Stimulated activated CD4-positive, alpha-beta T cell treated with anti-CD3 and anti-CD28 coated beads, Interleukin-2, amount 100 ng/mL, for 48 hours (primary cell): ENCODE data around the gene PRPH.

ENCODE experiments used
- DNase-seq, 2 donors: peaks; one replicate each; pipeline ENCODE4 v3.0.0-alpha.2; 2020

PRPH gene

DNA sequence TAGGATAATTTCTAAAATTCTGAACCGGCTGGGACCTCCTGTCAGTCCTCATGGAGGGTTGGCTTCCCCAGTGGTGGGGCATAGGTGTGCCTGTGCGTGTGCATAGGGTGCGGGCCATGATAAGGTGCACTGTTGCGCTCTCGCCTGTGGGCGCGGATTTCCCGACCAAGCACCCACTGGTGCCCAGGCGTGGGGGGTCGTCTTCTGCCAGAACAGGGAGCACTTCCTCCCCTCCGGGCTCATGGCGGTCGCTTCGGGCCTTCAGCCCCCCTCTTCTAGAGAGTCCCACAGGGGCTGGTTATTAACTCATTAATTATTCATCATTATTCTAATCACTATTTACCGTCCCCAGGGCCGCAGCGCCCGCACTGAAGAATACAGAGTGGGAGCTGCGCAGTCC lies 39.3 kb downstream of the PRPH start:
- no peak for DNase-seq

- no peak for DNase-seq
These were observed 39.7 kb downstream of the PRPH start for GRCh38 chr12:49334681-49335080.

DNA sequence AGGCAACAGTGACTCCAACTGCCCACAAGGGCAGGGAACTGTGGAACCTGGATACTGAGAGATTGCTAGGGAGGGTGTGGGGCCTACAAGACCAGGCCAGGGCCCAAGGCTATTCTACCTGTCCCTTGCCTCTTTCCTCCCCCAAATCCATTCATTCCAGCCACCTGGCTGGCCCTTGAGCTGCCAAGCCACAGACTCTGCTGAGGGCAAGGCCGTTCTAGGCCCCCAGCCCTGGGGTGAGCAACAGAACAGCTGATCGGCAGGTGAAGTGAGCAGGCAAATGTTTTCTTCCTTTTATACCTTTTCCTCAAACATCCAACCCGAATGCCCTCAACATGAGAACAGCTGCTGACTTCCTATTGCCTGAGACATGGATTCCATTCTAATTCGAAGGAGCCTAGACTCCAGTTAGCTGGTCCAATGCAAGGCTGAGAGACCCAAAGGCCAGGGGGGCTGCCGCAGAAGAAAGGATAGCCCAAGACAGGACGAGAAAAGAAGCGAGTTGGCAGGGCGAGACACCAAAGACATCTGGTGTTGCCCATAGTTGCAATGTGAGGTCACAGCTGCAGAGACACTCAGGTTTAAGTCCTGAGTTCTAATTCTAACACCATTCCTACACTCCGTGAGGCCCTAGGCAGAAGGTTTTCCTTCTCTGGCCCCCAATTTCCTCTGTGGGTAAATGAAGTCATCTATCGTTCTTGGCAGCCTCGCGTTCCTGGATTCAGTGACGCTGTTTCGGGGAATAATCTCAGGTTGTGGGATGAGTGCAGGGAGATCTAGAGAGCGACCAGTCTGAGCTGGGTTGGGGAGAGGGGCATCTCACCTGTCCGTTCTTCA lies 40.4 kb downstream of the PRPH start:
- DNase-seq = no peak

DNA sequence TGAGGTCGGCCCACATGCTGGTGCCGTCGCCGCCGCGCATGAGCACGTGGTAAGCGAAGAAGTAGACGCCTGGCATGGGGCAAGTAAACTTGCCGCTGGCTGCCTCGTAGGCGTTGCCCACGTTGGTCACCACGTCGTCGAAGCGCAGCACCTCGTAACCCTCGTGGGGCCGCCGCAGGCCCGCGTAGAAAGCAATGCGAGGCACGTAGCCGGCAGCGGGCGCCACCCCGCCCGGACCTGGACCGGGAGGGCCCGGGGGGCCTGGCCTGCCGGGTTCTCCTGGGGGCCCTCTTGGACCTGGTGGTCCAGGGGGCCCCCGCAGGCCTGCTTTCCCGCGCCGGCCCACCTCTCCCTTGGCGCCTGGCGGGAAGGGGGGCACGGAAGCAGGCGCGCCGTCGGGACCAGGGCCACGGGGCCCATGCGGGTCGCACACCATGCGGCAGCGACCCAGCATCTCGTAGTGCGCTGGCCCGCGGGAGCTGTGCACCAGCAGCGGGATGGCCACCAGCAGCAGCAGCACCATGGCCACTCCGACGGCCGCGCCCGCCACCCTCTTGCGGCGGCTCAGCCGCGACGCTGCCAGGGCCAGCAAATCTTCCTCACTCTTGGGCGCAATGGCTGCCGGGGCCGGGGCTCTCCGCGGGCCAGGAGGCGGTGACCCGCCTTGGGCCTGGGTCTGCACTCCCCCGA lies 41.2 kb downstream of the PRPH start:
- DNase-seq = no peak

DNA sequence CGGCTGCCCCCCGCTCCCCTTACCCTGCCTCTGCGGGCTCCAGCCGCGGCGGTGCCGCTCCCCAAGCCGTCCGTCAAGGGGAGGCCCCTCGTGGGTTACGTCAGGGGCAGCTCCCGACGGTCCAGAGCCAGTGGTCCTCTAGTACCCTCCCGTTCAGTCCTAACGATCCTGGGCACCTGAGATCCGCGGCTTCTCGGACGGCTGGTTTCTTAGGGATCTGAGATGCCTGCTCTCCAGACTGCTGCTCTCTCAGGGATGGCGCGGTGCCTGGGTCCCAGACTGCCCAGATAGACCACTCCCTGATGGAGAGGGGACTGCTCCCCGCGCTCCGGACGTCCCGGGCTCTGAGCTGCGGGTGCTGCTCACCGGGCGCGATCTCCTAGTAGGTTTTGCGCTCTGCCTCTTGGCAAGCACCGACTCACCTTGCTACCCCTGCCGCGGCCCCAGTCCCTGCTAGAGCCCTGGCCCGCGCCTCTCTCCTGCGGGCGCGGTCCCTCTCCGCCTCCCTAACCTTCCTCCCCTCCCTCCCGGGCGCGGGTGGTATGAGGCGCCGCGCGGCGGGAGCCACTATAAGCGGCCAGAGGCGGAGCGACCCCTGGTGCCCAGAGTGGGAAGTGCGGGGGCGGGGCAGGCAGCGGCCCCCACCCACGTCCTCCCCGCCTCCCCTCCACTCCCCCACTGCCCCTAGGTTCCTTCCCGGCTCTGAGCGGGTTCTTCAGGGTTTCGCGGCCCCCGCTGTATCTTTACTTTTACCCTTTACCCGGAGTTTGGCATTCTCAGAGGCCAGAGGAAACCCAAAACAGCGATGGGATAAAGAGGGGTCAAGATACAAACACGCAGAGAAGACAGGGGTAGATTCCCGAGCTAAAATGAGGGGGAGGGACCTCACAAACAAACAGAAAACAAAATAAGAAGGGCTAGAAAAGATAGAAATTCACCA lies 42.0 kb downstream of the PRPH start, which contains the start of gene C1QL4:
C1QL4 (minus strand) TSS at position 544 of the 940 bp plus-strand sequence. CDS start 711 bp downstream, outside the sequence.
- peak; percentile 91 to 92 for DNase-seq

- no peak for DNase-seq
These were observed 44.0 kb downstream of the PRPH start for GRCh38 chr12:49338830-49339463.

GRCh38 chr12:49339464-49339861 lies 44.5 kb downstream of the PRPH start:
- DNase-seq = no peak

GRCh38 chr12:49340095-49340870 lies 45.3 kb downstream of the PRPH start:
- no peak for DNase-seq

DNA sequence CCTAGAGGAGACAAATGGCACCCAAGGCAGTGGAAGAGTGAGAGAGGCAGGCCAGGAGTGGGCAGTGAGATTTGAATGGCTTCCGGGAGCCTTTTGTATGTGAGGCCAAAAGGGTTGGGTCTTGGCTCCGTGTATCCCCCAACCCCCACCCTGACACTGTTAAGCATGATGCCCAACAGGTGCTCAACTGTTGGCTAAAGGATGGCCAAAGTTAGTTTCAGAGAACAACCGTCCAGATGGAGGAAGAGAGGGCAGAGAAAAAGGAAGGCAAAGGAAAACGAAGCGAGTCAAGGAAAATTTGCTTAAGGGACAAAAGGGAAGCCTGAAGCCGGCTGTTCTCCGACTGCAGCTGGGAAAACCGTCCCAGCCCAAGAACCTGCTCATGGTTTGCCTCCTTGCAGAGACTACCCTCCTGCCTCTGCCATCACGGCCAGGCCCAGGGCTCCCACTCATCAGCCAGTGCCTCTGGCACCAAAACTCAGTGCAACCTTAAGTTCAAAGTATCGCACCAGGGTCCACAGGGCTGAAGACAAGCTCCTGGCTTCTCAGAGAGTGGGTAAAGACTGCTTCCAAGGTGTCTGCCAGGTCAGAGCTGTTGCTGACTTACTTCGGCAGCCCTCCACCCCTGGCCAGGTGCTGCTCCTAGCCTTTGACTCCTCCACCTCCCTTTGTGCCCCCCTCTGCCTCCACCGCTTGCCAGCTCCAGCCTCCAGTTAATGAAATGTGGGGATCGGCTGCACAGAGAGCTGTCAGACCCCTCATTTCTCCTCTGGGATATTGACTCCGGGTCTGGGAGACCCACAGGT lies 46.2 kb downstream of the PRPH start:
- DNase-seq = no peak

DNA sequence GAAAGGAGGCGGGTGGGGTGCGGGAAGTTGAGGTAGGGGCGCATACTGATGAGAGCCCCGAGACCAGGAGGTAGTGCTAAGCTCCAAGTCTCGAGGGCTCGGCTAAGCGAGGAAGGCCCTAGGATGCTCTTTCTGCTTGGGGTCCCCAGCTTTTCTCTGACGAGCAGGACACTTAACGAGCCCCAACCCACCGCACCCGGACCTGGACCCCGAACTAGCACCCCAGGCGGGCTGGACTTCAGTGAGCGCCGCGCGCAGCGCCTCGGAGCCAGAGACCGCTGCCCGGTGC lies 46.8 kb downstream of the PRPH start:
- no peak for DNase-seq

DNA sequence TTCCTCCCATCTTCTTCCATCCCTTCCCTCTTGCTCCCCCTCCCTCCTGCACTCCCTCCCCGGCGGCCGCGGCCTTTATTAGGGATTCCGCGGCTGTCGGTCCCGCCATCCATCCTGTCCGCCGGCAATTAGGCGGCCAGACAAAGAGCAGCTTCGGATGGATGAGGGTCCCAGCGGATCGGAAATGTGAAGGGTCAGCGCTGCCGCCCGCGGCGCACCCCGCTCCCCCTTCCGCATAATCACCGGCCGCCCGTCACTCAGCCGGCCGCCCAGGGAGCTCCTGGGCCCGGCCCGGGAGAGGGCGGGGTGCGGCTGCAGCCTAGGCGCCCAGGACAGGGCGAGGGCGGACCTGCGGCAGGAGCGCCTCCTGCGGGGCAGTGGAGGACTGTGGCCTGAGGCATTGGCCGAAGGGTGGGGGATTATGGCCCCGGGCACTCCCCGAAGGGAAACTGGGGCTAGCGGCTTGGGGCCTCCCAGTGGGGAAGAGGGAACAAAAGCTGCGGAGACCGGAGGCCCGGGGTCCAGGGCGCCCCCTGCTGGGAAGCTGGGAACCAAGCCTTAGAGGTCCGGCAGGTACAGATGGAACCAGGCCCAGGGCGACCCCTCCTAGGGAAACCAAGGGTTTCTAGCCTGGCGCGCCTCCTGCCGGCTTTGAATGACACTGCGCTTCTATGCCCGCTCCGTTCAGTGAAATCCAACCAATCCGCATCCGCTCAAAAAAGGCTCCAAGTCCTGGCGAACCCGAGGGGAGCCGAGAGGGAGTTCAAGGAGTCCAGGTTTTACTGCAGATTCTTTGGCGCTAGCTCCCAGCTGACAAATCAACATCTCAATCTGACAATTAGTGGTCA lies 47.3 kb downstream of the PRPH start:
- DNase-seq = peak; percentile 85

GRCh38 chr12:49342914-49343731 lies 48.2 kb downstream of the PRPH start:
- DNase-seq = no peak

DNA sequence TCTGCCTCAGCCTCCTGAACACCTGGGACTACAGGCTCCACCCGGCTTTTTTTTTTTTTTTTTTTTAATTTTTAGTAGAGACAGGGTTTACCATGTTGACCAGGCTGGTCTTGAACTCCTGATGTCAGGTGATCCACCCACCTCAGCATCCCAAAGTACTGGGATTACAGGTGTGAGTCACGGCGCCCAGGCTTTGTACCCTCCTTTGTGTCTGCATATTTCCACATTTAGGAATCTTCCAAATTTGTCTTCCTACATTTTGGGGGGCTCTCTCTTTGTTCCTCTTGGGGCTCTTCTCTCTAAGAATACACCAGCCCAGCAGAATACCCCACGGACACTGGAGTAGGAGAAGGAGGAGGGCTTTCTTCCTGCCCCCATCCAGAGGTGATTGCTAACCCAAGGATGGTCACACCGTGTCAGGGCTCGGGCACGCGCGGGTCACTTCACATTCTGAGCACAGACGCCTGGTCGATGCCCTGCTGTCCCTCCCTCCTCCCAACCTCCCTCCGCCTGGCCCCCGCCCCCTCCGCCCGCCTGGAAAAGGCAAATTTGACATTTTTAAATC lies 49.6 kb downstream of the PRPH start:
- DNase-seq = no peak

DNA sequence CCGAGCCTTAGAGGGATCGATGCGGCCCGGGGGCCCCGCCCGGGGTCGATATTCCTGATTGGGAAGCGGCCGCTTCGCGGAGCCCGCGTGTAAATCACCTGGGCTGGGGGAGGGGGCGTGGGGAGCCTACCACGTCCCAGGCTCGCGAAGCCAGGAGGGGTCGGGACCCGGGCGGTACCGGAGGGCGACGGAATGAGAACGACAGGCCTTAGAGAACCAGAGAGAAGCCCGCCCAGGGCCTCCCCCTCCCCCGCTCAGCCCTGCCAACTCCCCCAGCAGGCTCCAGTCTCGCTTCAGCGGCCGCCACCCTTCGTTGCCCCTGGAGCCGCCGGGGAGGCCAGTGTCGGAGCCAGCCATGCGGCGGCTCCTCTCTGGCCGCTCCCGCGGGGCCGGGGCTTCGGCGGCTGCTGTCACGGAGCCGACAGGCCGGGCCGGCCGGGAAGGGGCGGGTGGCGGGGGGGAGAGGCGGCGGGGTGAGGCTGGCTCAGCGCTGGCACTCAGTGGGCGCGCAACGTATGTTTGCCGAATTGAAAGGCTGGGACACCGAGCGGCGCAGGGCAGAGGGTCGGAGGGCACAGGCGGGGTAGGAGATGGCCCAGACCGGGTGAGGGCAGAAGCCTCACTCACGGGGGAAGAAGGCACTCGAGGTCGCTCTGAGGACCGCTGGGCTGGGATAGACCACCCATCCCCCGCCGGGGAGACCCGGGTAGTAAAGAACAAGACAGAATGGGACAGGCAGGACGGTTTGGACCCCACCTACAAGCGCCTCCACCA lies 50.3 kb downstream of the PRPH start:
- no peak for DNase-seq

DNA sequence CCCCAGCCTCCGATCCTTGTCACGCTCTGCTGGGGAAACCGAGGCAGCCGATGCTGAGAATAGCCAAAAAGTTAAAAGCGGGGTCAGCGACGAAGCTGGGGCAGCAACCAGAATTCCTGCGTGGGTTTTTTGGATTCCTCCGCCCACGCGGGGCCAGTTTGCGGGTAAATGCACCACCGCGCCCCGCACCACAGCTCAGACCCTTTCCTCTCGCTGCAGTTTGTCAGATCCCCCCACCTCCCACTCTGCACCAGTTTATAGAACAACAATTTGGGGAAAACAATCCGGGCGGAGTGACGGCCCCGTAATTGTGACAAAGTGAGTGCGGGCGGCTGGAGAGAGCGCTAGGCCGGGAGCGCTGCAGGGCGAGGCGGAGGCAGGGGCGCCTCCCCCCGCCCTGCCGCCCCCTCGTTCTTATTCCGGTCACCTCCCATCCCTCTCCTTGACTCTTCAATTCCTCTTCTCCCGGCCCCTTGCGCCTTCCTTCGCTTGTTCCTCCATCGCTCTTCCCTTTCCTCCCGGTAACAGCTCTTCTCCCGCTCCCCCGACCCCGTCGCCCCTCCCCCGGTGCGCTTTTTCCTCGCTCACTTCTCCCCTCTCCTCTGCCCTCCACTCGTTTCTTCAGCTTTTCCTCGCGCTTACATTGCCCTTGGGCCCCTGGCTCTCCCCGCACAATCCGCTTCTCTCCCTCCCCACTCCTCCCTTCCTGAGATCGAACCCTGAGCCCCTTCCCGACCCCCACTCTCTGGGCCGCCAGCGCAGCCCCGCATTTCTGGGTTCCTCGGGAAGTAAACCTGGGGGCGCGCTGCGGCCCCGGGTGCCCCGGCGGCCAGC lies 51.1 kb downstream of the PRPH start:
- no peak for DNase-seq

GRCh38 chr12:49346659-49347310 lies 51.8 kb downstream of the PRPH start, which contains the start of gene DNAJC22:
DNAJC22 (plus strand) TSS chr12:49346888; CDS start chr12:49348873, 1,985 bp downstream.
- no peak for DNase-seq
